GM12801 (cell line): Measurements from ENCODE around the gene FXYD3.

Experiments
- TF ChIP-seq, protein P1 (sequence below): IDR thresholded peaks from one replicate; pipeline ENCODE4 v1.5.1; 2011; ENCODE audit warnings: control low read depth; ENCODE audit not compliant: insufficient read length; ENCODE audit errors: extremely low read depth

FXYD3 gene

DNA sequence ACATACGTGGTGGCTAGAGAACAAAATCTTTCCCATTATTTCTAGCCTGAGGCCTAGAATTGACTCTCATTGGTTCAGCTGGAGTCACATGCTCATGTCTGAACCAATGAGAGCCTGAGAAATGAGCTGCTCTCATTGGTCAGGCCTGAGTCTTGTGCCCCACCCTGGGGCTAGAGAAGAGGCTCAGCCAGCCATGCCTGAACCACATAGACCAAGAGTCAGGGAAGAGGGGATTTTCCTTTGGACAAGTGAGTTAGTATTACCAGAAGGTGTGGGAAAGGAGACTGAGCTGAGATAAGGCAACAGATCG lies 45.8 kb downstream of the FXYD3 start:
- TF ChIP-seq, protein P1, sequence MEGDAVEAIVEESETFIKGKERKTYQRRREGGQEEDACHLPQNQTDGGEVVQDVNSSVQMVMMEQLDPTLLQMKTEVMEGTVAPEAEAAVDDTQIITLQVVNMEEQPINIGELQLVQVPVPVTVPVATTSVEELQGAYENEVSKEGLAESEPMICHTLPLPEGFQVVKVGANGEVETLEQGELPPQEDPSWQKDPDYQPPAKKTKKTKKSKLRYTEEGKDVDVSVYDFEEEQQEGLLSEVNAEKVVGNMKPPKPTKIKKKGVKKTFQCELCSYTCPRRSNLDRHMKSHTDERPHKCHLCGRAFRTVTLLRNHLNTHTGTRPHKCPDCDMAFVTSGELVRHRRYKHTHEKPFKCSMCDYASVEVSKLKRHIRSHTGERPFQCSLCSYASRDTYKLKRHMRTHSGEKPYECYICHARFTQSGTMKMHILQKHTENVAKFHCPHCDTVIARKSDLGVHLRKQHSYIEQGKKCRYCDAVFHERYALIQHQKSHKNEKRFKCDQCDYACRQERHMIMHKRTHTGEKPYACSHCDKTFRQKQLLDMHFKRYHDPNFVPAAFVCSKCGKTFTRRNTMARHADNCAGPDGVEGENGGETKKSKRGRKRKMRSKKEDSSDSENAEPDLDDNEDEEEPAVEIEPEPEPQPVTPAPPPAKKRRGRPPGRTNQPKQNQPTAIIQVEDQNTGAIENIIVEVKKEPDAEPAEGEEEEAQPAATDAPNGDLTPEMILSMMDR, result no peak

DNA sequence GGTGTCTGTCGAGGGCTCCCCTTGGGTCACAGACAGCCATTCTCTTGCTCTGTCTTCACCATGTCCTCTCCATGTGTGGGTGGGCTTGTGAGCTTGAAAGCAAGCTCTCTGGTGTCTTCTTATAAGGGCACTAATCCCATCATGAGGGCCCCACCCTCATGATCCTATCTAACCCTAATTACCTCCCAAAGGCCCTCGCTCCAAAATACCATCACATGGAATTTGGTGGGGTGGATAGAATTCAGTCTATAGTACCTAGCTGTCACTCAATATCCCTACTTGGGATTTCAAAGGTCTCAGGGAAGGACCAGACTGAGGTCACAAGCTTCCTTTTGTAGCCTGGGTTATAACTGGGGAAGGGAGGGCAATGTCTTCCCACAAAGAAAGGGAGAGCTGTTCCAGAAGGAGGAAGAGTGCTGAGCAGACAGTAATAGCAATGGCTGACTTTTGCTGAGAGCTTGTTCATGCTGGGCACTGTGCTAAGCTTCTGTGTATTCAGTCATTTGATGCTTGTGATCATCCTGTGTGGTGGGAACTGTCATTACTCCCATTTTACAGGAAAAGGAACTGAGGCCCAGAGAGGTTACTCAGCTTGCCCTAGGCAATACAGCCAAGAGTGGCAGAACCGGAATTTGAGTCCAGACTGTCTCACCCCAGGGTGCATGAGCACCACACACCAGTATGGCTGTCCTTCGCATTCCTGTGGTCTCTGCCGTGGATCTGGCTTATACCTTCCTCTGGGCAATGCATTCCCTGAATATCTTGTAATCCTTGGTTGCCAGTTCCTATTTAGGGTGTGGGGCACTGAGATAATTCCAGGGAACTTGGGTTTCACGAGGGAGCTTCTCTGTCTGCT lies 47.1 kb downstream of the FXYD3 start:
- TF ChIP-seq, protein P1, result no peak

DNA sequence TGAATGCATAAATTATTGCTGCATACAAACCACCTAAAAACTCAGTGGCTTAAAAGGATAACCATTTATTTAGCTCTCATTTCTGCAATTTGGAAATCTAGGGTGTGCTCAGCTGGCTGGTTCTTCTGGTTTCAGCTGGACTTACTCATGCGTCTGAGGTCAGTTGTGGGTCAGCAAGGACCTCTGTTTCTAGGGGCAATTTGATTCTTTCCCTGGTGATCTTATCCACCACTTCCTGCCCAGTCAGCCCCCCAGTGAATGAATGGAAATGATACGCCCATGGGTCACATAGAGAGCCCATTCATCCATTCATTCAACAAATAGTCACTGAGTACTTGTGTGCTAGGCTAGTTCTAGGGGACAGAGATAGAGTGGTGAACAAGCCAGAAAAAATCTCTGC lies 48.8 kb downstream of the FXYD3 start:
- TF ChIP-seq, protein P1, result no peak

DNA sequence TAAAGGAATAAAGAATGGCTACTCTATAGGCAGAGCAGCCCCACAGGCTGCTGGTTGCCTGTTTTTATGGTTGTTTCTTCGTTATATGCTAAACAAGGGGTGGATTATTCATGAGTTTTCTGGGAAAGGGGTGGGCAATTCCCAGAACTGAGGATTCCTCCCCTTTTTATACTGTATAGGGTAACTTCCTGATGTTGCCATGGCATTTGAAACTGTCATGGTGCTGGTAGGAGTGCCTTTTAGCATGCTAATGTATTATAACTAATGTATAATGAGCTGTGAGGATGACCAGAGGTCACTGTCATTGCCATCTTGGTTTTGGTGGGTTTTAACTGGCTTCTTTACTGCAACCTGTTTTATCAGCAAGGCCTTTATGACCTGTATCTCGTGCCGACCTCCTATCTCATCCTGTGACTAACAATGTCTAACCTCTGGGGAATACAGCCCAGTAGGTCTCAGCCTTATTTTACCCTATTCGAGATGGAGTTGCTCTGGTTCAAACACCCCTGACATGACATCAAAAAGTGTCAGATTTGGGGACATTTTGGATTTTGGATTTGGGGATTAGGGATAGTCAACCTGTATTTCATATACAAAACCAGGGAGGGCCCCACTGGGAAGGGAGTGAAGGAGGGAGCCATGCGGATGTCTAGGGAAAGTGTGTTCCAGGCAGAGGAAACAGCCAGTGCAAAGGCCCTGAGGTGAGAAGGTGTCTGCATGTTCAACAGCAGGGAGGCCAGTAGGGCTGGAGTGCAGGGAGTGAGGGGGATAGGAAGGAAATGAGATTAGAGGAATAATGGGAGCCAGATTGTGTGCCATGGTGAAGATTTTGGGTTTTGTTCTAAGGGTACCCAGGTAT lies 49.8 kb downstream of the FXYD3 start:
- TF ChIP-seq, protein P1, result no peak

DNA sequence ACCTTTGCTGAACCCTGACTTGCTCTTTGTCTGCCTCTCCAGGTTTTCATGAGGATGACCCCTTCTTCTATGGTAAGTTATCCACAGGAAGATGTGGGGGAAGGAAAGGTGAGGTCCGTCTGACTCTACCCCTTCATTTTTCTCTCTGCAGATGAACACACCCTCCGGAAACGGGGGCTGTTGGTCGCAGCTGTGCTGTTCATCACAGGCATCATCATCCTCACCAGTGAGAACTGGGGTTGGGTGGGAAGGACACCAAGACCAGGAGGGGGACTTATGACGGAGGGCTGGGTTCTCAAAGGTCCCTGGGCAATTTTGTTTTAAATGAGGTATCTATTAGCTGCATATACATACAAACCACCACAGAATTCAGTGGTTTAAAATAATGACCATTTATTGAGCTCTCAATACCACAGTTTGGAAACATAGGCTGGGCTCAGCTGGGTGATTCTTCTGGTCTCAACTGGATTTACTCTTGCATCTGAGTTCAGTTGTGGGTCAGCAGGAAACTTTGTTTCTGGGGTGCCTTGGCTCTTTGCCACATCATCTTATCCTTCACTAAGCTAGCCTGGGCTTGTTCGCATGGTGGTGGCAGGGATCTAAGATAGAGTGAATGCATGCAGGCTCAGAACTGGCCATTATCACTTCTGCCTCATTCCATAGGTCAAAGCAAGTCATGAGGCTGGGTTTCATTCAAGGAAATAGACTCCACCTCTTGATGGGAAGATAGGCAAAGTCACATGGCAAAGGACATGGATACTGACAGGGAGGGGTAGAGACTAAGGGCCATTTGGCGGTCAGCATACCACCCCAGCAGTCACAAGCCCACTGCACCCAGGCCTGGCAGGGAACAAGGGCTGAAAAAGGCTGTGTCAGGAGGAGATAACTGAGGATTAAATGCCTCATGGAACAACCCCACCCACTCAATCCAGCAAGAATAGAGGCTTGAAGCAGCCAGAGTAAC lies 50.8 kb downstream of the FXYD3 start:
- TF ChIP-seq, protein P1, result no peak

DNA sequence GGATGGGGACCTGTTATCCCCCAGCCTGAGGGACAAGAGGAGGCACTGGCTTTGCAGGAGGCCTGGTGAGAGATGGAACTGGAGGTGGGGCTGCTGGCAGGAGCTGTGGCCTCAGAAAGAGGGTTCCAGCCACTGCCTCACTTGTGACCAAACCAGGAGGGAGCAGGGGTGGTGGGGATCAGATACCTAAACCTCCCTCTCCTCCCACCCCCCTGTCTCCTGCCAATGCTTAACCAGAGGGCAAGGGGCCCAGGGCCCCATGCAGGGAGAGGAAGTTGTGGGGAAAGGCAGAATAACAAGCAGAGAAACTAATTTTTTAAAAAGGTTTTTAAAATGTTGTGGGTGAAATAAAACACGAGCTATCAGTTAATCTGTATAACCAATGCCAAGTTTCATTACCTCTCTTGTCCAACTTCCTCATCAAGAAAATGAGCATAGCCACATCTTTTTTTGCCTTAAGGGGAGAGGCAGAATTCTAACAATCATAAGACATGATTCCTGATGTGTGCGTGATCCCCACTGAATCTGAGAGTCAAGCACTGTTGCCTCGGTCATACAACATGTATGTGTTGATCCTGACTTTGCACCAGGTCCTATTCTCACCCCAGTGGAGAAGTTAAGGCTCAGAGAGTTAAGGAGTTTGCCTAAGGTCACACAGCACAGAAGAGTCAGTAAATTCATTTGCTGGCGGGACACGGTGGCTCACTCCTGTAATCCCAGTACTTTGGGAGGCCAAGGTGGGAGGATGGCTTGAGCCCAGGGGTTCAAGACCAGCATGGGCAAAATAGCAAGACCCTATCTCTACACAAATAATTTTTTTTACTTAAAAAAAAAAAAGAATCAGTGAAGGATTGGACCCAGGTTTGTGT lies 51.9 kb downstream of the FXYD3 start:
- TF ChIP-seq, protein P1, result no peak
